Fibroblast of pulmonary artery (primary cell): Measurements from ENCODE around the gene FRMD4B.
A peak's percentile ranks its signal among the peaks of the same experiment; 100 is the strongest.

Experiments
- DNase-seq: peaks from one replicate; pipeline ENCODE4 v3.0.0-alpha.2; 2010; ENCODE audit warnings: low read depth
- H3K4me3 ChIP-seq: replicated peaks from 2 replicates; pipeline ENCODE4 v1.5.1; 2011; ENCODE audit warnings: low read depth, mild to moderate bottlenecking, control low read depth, low read length, moderate library complexity
- CTCF ChIP-seq: IDR thresholded peaks from 2 replicates; pipeline ENCODE4 v1.5.1; 2011; ENCODE audit warnings: mild to moderate bottlenecking, control low read depth, low read length, inconsistent platforms; ENCODE audit errors: missing control alignments

The FRMD4B gene

GRCh38 chr3:69390771-69391170 lies 4.9 kb upstream of the FRMD4B start:
- DNase-seq, result no peak
- TF ChIP-seq CTCF, result no peak

GRCh38 chr3:69389520-69390248 lies 3.8 kb upstream of the FRMD4B start:
- no peak for TF ChIP-seq CTCF
- DNase-seq, result no peak
- no peak overlapping the region for H3K4me3 ChIP-seq

More at GRCh38 chr3:69390771-69391170, 4.9 kb upstream of the FRMD4B start:
- no peak overlapping the region for H3K4me3 ChIP-seq

GRCh38 chr3:69388241-69388640 lies 2.4 kb upstream of the FRMD4B start:
- H3K4me3 ChIP-seq, result no peak overlapping the region
- TF ChIP-seq CTCF, result no peak
- no peak for DNase-seq

GRCh38 chr3:69386556-69387385 lies 883 bp upstream of the FRMD4B start:
- DNase-seq, result no peak
- H3K4me3 ChIP-seq, result no peak overlapping the region
- TF ChIP-seq CTCF, result no peak

- no peak overlapping the region for H3K4me3 ChIP-seq
- no peak for TF ChIP-seq CTCF
- DNase-seq, result no peak
Measured at GRCh38 chr3:69385123-69385722, 665 bp downstream of the FRMD4B start.

- H3K4me3 ChIP-seq, result no peak overlapping the region
- peak; percentile 8 for DNase-seq
- no peak for TF ChIP-seq CTCF
Measured at GRCh38 chr3:69384326-69384725, 1.6 kb downstream of the FRMD4B start.
